Anterior cingulate cortex (tissue), 58 donors: ENCODE data around the gene TPGS2.
"Not testable (repeated sequence)": the region's sequence is repeated elsewhere in the genome, so short reads cannot be mapped to it uniquely, and the experiment has no call there.

Experiments
- DNase-seq, 58 donors: peaks; one replicate each; lab custom pipeline; 2025; lab: John Stamatoyannopoulos, UW

The TPGS2 gene

GRCh38 chr18:36826556-36826955, 2.2 kb downstream of the TPGS2 start:
- no peak for DNase-seq

GRCh38 chr18:36825526-36825925, 3.3 kb downstream of the TPGS2 start:
- DNase-seq, result no peak

- DNase-seq, result no peak
Observed at GRCh38 chr18:36821681-36822080, 7.1 kb downstream of the TPGS2 start.

GRCh38 chr18:36819621-36820020, 9.2 kb downstream of the TPGS2 start:
- no peak for DNase-seq

- DNase-seq, result no peak
Observed at GRCh38 chr18:36818652-36819051, 10.2 kb downstream of the TPGS2 start.

- DNase-seq, result no peak
Observed at GRCh38 chr18:36817039-36817438, 11.8 kb downstream of the TPGS2 start.

GRCh38 chr18:36816096-36816495, 12.7 kb downstream of the TPGS2 start:
- DNase-seq, result not testable (repeated sequence)

- DNase-seq, result no peak
Observed at GRCh38 chr18:36814994-36815393, 13.8 kb downstream of the TPGS2 start.

GRCh38 chr18:36813824-36814223, 15.0 kb downstream of the TPGS2 start:
- no peak for DNase-seq

- DNase-seq, result no peak
Observed at GRCh38 chr18:36813101-36813775, 15.6 kb downstream of the TPGS2 start.

GRCh38 chr18:36812678-36813077, 16.1 kb downstream of the TPGS2 start:
- no peak for DNase-seq

- DNase-seq, result no peak
Observed at GRCh38 chr18:36811955-36812354, 16.8 kb downstream of the TPGS2 start.

- no peak for DNase-seq
Observed at GRCh38 chr18:36811430-36811829, 17.4 kb downstream of the TPGS2 start.

- peak in 25 of 58 donors; percentile 2 to 63 (median 9) for DNase-seq
Observed at GRCh38 chr18:36809590-36810381, 19.0 kb downstream of the TPGS2 start.

GRCh38 chr18:36808681-36809080, 20.1 kb downstream of the TPGS2 start:
- no peak for DNase-seq

GRCh38 chr18:36805105-36805504, 23.7 kb downstream of the TPGS2 start:
- DNase-seq, result no peak

- DNase-seq, result no peak
Observed at GRCh38 chr18:36798738-36799473, 29.9 kb downstream of the TPGS2 start.

GRCh38 chr18:36792634-36793283, 36.0 kb downstream of the TPGS2 start:
- DNase-seq, result no peak

- peak in 10 of 58 donors; percentile 1 to 29 (median 16) for DNase-seq
Observed at GRCh38 chr18:36786686-36787085, 42.1 kb downstream of the TPGS2 start.

GRCh38 chr18:36783792-36784191, 45.0 kb downstream of the TPGS2 start:
- DNase-seq, result no peak

- DNase-seq, result no peak
Observed at GRCh38 chr18:36782710-36783109, 46.1 kb downstream of the TPGS2 start.
